ENCODE results near the gene THEMIS.

DNA sequence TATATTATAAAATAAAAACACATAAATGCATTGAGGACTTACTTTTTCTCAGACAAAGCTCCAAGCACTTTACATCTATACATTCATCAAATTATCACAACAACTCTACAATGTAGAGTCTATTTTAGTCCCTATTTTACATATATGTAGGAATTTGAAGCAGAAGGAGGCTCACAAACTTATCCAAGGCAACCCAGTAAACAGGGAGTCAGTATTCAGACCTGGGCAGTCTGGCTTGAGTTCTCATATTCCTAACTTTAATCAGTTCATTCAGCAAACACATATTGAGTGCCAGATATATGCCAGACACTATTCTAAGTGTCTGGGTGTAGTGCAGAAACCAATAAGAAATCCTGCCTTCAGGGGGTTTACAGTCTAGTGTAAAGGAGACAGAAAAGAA is 194.6 kb downstream of the THEMIS start:
- TF ChIP-seq CTCF (conservative IDR thresholded peaks at IDR 0.05 in 1 of 2, IDR thresholded peaks at IDR 0.05 in 1 of 2; ENCODE audit: extremely low read depth in 1 of 2, insufficient read depth in 1 of 2, low read depth in 1 of 2, low read length in 2 of 2), result no peak
- TF ChIP-seq EZH2 (IDR thresholded peaks at IDR 0.05; ENCODE audit: borderline replicate concordance, low read length), result no peak
